Muscle of leg (tissue), 11 donors: ENCODE results near the gene ZIC1. TPM values are rescaled to one million over a fixed set of nuclear protein-coding genes. Genes with fewer than 3 reads are reported as not detected.

ENCODE experiments used
- DNase-seq: peaks from one replicate; pipeline ENCODE4 v3.0.0; 2013
- H3K27ac ChIP-seq: one replicate; pipeline ENCODE4 v1.5.1; 2013; ENCODE audit warnings: mild to moderate bottlenecking, low read length, control low read depth
- H3K27me3 ChIP-seq: one replicate; pipeline ENCODE4 v1.6.1; 2013; ENCODE audit warnings: low read length; ENCODE audit not compliant: control insufficient read depth, insufficient read depth
- H3K36me3 ChIP-seq: one replicate; pipeline ENCODE4 v1.6.1; 2013; ENCODE audit warnings: low read length; ENCODE audit not compliant: control insufficient read depth, insufficient read depth
- H3K4me1 ChIP-seq: one replicate; pipeline ENCODE4 v1.6.1; 2013; ENCODE audit warnings: low read length; ENCODE audit not compliant: control insufficient read depth, insufficient read depth
- H3K4me3 ChIP-seq: one replicate; pipeline ENCODE4 v1.5.1; 2013; ENCODE audit warnings: low read length, control low read depth
- H3K9me3 ChIP-seq: replicated peaks from 2 replicates; pipeline ENCODE4 v1.6.1; 2013; ENCODE audit warnings: low read depth, low read length; ENCODE audit not compliant: control insufficient read depth
- WGBS: methylation state at CpG from one replicate; pipeline ENCODE4 v1.1.5; 2013; ENCODE audit warnings: missing lambda C conversion rate; ENCODE audit not compliant: insufficient coverage; 5-methylcytosine and 5-hydroxymethylcytosine counted together
- polyA plus RNA-seq, 8 donors: library from polyadenylated mRNA; unstranded; fragments of 120-200 nt; gene quantifications; one replicate each; pipeline versions ENCODE4 v1.2.1 to v1.2.3, GENCODE V29; 2013; ENCODE audit warnings: inconsistent platforms in 1 of 8, low replicate concordance in 1 of 8; ENCODE audit not compliant: insufficient read length in 8 of 8, insufficient read depth in 1 of 8
- total RNA-seq: library from RNA; stranded (reverse); fragments of 120-200 nt; gene quantifications from one replicate; pipeline ENCODE4 v1.2.4, GENCODE V29; 2013

The ZIC1 gene
- total and polyA plus RNA-seq, 9 donors = 9.7 to 16.6 (median 12.8) TPM

GRCh38 chr3:147403511-147403910, 5.7 kb upstream of the ZIC1 start:
- no peaks in the 10 kb centered on the region for H3K36me3 ChIP-seq
- peaks cover 69% of the 10 kb centered on the region for H3K27me3 ChIP-seq
- DNase-seq = no peak
- 51% methylated on average over 3 of the region's 5 CpGs for whole genome bisulfite sequencing
- no peaks in the 10 kb centered on the region for H3K9me3 ChIP-seq
- no peak overlapping the region for H3K27ac ChIP-seq
- no peaks in the 10 kb centered on the region for H3K4me1 ChIP-seq
- H3K4me3 ChIP-seq = no peak overlapping the region

GRCh38 chr3:147404000-147404799, 5.0 kb upstream of the ZIC1 start:
- H3K27me3 ChIP-seq = peaks cover 71% of the 10 kb centered on the region
- WGBS = 30% methylated on average over 4 of the region's 11 CpGs
- no peak for DNase-seq
- no peaks in the 10 kb centered on the region for H3K9me3 ChIP-seq
- no peak overlapping the region for H3K4me3 ChIP-seq
- H3K36me3 ChIP-seq = no peaks in the 10 kb centered on the region
- H3K27ac ChIP-seq = no peak overlapping the region
- H3K4me1 ChIP-seq = peaks cover 4% of the 10 kb centered on the region

GRCh38 chr3:147404800-147405230, 4.3 kb upstream of the ZIC1 start:
- Histone ChIP-seq H3K36me3 (no peaks in the 10 kb centered on the region), H3K27me3 (peaks cover 77% of the 10 kb centered on the region), H3K27ac (no peak overlapping the region), H3K9me3 (no peaks in the 10 kb centered on the region), H3K4me3 (no peak overlapping the region), H3K4me1 (peaks cover 7% of the 10 kb centered on the region)
- 21% methylated on average over 11 of the region's 16 CpGs for WGBS
- DNase-seq = no peak

- DNase-seq = no peak
- H3K4me3 ChIP-seq = no peak overlapping the region
- H3K27me3 ChIP-seq = peaks cover 80% of the 10 kb centered on the region
- WGBS = 12% methylated on average over 21 of the region's 27 CpGs
- H3K9me3 ChIP-seq = no peaks in the 10 kb centered on the region
- H3K27ac ChIP-seq = no peak overlapping the region
- H3K36me3 ChIP-seq = no peaks in the 10 kb centered on the region
- peaks cover 7% of the 10 kb centered on the region for H3K4me1 ChIP-seq
These were observed 3.7 kb upstream of the ZIC1 start for GRCh38 chr3:147405231-147406027.

GRCh38 chr3:147406028-147406931, 2.9 kb upstream of the ZIC1 start, which contains the start of gene ZIC4:
Gene ZIC4 (minus strand): TSS chr3:147406543. CDS start chr3:147402797, 3,746 bp downstream.
- DNase-seq = no peak
- peaks cover 15% of the 10 kb centered on the region for H3K4me1 ChIP-seq
- H3K27ac ChIP-seq = no peak within 1 kb of the TSS
- WGBS = 15% methylated on average over 2 of the region's 25 CpGs
- no peaks in the 10 kb centered on the region for H3K36me3 ChIP-seq
- H3K27me3 ChIP-seq = peaks cover 84% of the 10 kb centered on the region
- H3K4me3 ChIP-seq = no peak within 1 kb of the TSS
- H3K9me3 ChIP-seq = no peaks in the 10 kb centered on the region

- Histone ChIP-seq H3K36me3 (no peaks in the 10 kb centered on the region), H3K27me3 (peaks cover 92% of the 10 kb centered on the region), H3K4me3 (no peak overlapping the region), H3K27ac (no peak overlapping the region), H3K9me3 (no peaks in the 10 kb centered on the region), H3K4me1 (peaks cover 20% of the 10 kb centered on the region)
- WGBS = 19% methylated on average over 11 of the region's 17 CpGs
- DNase-seq = no peak
These were observed 2.1 kb upstream of the ZIC1 start for GRCh38 chr3:147407114-147407497.

GRCh38 chr3:147407498-147408187, 1.5 kb upstream of the ZIC1 start:
- DNase-seq = no peak
- H3K36me3 ChIP-seq = peaks cover 4% of the 10 kb centered on the region
- H3K4me1 ChIP-seq = peaks cover 24% of the 10 kb centered on the region
- 19% methylated on average over 8 of the region's 27 CpGs for WGBS
- no peak overlapping the region for H3K27ac ChIP-seq
- no peaks in the 10 kb centered on the region for H3K9me3 ChIP-seq
- no peak overlapping the region for H3K4me3 ChIP-seq
- H3K27me3 ChIP-seq = peaks cover 96% of the 10 kb centered on the region

GRCh38 chr3:147408188-147409100, 721 bp upstream of the ZIC1 start:
- peaks cover 100% of the 10 kb centered on the region for H3K27me3 ChIP-seq
- no peaks in the 10 kb centered on the region for H3K9me3 ChIP-seq
- H3K36me3 ChIP-seq = peaks cover 12% of the 10 kb centered on the region
- no peak overlapping the region for H3K27ac ChIP-seq
- peaks cover 32% of the 10 kb centered on the region for H3K4me1 ChIP-seq
- DNase-seq = no peak
- WGBS = 2% methylated on average over 14 of the region's 28 CpGs
- H3K4me3 ChIP-seq = peak overlapping the region; percentile 65
